ENCODE measurements around the gene STX1B.
A peak's percentile ranks its signal among the peaks of the same experiment; 100 is the strongest.

Gene STX1B

DNA sequence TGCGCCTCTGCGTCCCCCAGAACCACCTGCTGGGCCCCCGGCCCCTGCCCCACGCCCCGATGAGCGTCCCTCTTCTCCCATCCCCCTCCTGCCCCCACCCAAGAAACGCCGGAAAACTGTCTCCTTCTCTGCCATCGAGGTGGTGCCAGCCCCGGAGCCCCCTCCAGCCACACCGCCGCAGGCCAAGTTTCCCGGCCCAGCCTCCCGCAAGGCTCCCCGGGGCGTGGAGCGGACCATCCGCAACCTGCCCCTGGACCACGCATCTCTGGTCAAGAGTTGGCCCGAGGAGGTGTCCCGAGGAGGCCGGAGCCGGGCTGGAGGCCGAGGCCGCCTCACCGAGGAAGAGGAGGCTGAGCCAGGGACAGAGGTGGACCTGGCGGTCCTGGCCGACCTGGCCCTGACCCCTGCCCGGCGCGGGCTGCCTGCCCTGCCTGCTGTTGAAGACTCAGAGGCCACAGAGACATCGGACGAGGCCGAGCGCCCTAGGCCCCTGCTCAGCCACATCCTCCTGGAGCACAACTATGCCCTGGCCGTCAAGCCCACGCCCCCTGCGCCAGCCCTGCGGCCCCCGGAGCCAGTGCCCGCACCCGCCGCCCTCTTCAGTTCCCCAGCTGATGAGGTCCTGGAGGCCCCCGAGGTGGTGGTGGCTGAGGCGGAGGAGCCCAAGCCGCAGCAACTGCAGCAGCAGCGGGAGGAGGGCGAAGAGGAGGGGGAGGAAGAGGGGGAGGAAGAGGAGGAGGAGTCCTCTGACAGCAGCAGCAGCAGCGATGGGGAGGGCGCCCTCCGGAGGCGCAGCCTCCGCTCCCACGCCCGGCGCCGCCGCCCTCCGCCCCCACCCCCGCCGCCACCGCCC is 31.0 kb downstream of the STX1B start:
- no peak for DNase-seq (ENCODE audit: low read depth)
- TF ChIP-seq, protein P1, sequence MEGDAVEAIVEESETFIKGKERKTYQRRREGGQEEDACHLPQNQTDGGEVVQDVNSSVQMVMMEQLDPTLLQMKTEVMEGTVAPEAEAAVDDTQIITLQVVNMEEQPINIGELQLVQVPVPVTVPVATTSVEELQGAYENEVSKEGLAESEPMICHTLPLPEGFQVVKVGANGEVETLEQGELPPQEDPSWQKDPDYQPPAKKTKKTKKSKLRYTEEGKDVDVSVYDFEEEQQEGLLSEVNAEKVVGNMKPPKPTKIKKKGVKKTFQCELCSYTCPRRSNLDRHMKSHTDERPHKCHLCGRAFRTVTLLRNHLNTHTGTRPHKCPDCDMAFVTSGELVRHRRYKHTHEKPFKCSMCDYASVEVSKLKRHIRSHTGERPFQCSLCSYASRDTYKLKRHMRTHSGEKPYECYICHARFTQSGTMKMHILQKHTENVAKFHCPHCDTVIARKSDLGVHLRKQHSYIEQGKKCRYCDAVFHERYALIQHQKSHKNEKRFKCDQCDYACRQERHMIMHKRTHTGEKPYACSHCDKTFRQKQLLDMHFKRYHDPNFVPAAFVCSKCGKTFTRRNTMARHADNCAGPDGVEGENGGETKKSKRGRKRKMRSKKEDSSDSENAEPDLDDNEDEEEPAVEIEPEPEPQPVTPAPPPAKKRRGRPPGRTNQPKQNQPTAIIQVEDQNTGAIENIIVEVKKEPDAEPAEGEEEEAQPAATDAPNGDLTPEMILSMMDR (IDR thresholded peaks at IDR 0.05; ENCODE audit: control insufficient read depth, extremely low read depth, insufficient read depth), result no peak

DNA sequence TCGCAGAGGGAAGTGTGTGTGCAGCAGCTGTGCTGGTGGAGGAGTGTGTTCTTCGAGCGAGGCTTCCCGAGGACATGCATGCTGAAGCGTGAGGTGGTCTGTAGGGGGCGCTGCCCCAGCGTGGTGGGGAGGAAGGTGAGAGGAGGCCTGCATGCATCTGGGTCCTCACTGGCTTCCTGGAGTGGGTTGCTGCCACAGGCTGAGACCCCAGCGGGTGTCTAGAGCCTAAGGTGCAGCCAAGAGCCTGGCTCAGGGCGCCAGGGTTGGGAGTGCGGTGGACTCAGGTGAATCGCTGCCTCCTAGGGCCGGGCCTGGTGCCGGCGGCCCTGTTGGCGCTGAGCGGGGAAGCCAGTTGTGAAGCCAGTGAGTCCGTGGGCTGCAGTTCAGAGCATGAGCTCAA is 32.9 kb downstream of the STX1B start:
- TF ChIP-seq, protein P1 (IDR thresholded peaks at IDR 0.05; ENCODE audit: control insufficient read depth, extremely low read depth, insufficient read depth), result peak; percentile 14; the same call in 1 of the 2 replicates
- DNase-seq (ENCODE audit: low read depth), result no peak
- H3K4me3 ChIP-seq (ENCODE audit: low read depth, low read length), result no peak overlapping the region

More for the DNA sequence above, 31.0 kb downstream of the STX1B start:
- no peak overlapping the region for H3K4me3 ChIP-seq (ENCODE audit: low read depth, low read length)

DNA sequence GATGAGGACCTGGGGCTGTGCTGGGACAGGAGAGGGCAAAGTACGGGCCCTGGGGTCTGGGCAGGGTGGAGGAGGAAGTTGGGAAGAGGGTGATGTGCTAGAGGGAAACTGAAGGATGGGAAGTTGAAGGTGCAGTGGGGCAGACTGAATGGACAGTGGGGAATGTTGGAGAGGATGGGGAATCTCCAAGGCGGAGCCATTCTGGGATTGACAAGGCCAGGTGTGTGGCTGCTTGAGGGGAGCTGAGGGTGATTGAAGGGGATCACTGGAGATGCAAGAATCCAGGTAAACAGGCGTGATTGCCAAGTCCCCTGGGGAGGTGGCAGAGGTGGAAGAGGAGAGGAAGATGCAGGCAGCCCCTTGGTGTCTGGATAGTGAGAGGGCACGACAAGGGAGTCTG is 34.0 kb downstream of the STX1B start:
- TF ChIP-seq, protein P1 (IDR thresholded peaks at IDR 0.05; ENCODE audit: control insufficient read depth, extremely low read depth, insufficient read depth), result no peak
- H3K4me3 ChIP-seq (ENCODE audit: low read depth, low read length), result no peak overlapping the region
- no peak for DNase-seq (ENCODE audit: low read depth)

DNA sequence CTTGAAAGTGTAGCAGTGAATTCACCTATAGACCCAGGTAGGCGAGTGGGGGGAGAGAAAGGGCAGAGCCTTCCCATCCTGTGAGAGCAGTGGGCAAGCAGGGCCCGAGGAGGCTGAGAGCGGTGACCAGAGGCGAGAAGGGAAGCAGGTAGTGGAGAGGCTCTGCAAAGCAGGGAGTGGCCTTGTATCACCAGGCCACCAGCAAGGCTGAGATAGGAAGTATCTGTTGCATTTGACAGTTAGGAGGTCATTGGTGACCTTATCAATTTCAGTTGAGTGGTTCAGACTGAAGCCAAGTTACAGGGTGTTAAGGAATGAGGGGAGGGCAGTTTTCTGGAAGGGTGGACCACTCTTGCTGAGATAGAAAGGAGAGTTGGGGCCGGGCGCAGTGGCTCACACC is 36.1 kb downstream of the STX1B start:
- TF ChIP-seq, protein P1 (IDR thresholded peaks at IDR 0.05; ENCODE audit: control insufficient read depth, extremely low read depth, insufficient read depth), result no peak
- no peak for DNase-seq (ENCODE audit: low read depth)
- H3K4me3 ChIP-seq (ENCODE audit: low read depth, low read length), result no peak overlapping the region

DNA sequence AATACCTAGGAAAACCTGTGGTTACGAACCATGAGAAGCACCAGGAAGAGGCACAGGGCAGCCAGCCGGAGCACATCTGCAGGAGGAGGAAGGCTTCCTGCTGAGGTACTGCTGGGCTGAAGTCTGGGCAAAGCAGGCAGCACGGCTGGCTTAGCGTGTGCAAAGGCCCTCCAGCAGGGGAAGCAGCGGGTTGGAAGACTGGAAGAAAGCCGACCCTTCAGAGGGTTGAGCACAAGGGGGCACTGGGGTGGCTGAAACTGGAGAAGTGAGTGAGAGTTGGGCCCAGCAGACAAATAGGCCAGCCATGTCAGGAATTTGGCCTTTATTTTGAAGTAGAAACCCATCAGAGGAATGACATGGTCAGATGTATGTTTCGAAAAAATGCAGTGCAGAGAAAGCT is 37.6 kb downstream of the STX1B start:
- TF ChIP-seq, protein P1 (IDR thresholded peaks at IDR 0.05; ENCODE audit: control insufficient read depth, extremely low read depth, insufficient read depth), result no peak
- no peak overlapping the region for H3K4me3 ChIP-seq (ENCODE audit: low read depth, low read length)
- no peak for DNase-seq (ENCODE audit: low read depth)

DNA sequence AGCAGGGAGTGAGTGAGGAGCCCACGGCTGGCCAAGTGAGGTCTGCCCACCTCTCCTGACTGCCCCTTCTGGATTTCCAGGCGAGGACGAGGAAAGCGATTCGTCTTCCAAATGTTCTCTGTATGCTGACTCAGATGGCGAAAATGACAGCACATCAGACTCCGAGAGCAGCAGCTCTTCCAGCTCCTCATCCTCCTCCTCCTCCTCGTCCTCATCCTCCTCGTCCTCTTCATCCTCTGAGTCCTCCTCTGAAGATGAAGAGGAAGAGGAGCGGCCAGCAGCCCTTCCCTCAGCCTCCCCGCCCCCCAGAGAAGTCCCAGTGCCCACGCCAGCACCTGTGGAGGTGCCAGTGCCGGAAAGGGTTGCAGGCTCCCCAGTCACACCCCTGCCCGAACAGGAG is 39.1 kb downstream of the STX1B start:
- TF ChIP-seq, protein P1 (IDR thresholded peaks at IDR 0.05; ENCODE audit: control insufficient read depth, extremely low read depth, insufficient read depth), result no peak
- H3K4me3 ChIP-seq (ENCODE audit: low read depth, low read length), result no peak overlapping the region
- no peak for DNase-seq (ENCODE audit: low read depth)

Data from LNCaP clone FGC (cell line).